RWPE2 (cell line): ENCODE results near the gene KLHL36.

Experiments used
- ATAC-seq: fragments of 200-7000 bp; cut with Tn5 transposase; 3 replicates; pipeline ENCODE4 v1.9.1; 2021; ENCODE audit warnings: low read depth
- DNase-seq: peaks from one replicate; pipeline ENCODE4 v3.0.0-alpha.2; 2020; ENCODE audit warnings: low spot score
- H3K27ac ChIP-seq: fragments of 450-650 bp; 2 replicates; pipeline ENCODE4 v1.5.1; 2017; ENCODE audit warnings: mild to moderate bottlenecking; ENCODE audit not compliant: poor library complexity, severe bottlenecking
- H3K27me3 ChIP-seq: fragments of 250-450 bp; sonication (Bioruptor Pico); 2 replicates; pipeline ENCODE4 v1.5.1; 2021; ENCODE audit warnings: mild to moderate bottlenecking, moderate library complexity; ENCODE audit not compliant: insufficient read depth, poor library complexity, severe bottlenecking
- H3K36me3 ChIP-seq: fragments of 250-450 bp; sonication (Bioruptor Pico); 2 replicates; pipeline ENCODE4 v1.5.1; 2020; ENCODE audit warnings: low read depth, mild to moderate bottlenecking, moderate library complexity
- H3K4me1 ChIP-seq: fragments of 250-450 bp; sonication (Bioruptor Pico); 2 replicates; pipeline ENCODE4 v1.5.1; 2021; ENCODE audit warnings: mild to moderate bottlenecking, moderate library complexity; ENCODE audit not compliant: insufficient read depth, poor library complexity, severe bottlenecking
- H3K4me3 ChIP-seq: fragments of 250-450 bp; sonication (Bioruptor Pico); 2 replicates; pipeline ENCODE4 v1.5.1; 2021; ENCODE audit warnings: mild to moderate bottlenecking, moderate library complexity; ENCODE audit not compliant: severe bottlenecking
- H3K9me3 ChIP-seq: fragments of 250-450 bp; sonication (Bioruptor Pico); 2 replicates; pipeline ENCODE4 v1.5.1; 2021; ENCODE audit warnings: mild to moderate bottlenecking, moderate library complexity; ENCODE audit not compliant: severe bottlenecking
- TF ChIP-seq, protein P1 (sequence below): fragments of 450-650 bp; IDR thresholded peaks from one replicate; pipeline ENCODE4 v1.5.1; 2017; ENCODE audit warnings: mild to moderate bottlenecking, moderate library complexity; ENCODE audit not compliant: poor library complexity, severe bottlenecking

KLHL36 gene

DNA sequence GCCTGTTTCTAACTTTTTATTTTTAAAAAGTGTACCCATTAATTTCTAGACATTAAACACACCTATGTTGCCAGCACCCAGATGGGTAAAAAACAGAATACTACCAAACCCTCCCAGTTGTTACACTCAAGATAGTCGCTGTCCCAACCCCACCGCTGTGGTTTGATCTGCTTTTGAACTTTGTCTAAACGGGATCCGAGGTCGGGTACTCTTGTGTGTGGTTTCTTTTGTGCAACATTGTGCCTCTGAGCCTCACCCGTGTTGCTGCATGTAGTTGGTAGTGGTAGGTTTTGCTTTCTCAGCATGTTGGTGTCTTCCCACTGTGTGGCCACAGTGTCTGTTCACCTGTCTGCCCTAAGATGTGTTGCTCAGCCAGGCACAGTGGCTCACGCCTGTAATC lies 4.3 kb downstream of the KLHL36 start:
- no peak for DNase-seq
- no peaks in the 10 kb centered on the region for H3K27me3 ChIP-seq
- peaks cover 63% of the 10 kb centered on the region for H3K36me3 ChIP-seq
- H3K4me3 ChIP-seq: no peak overlapping the region
- ATAC-seq: no peak
- no peak overlapping the region for H3K27ac ChIP-seq
- TF ChIP-seq, protein P1, sequence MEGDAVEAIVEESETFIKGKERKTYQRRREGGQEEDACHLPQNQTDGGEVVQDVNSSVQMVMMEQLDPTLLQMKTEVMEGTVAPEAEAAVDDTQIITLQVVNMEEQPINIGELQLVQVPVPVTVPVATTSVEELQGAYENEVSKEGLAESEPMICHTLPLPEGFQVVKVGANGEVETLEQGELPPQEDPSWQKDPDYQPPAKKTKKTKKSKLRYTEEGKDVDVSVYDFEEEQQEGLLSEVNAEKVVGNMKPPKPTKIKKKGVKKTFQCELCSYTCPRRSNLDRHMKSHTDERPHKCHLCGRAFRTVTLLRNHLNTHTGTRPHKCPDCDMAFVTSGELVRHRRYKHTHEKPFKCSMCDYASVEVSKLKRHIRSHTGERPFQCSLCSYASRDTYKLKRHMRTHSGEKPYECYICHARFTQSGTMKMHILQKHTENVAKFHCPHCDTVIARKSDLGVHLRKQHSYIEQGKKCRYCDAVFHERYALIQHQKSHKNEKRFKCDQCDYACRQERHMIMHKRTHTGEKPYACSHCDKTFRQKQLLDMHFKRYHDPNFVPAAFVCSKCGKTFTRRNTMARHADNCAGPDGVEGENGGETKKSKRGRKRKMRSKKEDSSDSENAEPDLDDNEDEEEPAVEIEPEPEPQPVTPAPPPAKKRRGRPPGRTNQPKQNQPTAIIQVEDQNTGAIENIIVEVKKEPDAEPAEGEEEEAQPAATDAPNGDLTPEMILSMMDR: no peak
- H3K9me3 ChIP-seq: no peaks in the 10 kb centered on the region
- H3K4me1 ChIP-seq: no peaks in the 10 kb centered on the region

DNA sequence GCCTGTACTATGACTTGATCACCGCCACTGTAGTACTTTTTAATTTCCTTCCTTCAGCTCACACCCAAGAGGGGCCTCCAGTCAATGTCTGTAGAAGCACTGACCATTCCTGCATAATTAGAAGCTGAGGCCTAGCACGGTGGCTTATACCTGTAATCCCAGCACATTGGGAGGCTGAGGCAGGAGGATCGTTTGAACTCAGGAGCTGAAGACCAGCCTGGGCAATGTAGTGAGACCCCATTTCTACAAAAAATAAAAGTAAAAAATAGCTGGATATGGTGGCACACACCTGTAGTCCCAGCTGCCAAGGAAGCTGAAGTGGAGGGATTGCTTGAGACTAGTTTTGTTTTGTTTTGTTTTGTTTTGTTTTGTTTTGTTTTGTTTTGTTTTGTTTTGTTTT lies 5.9 kb downstream of the KLHL36 start:
- ATAC-seq (no peak), DNase-seq (no peak)
- Histone ChIP-seq H3K4me3 (no peak overlapping the region), H3K4me1 (no peaks in the 10 kb centered on the region), H3K27me3 (no peaks in the 10 kb centered on the region), H3K9me3 (no peaks in the 10 kb centered on the region), H3K27ac (no peak overlapping the region), H3K36me3 (peaks cover 80% of the 10 kb centered on the region)
- TF ChIP-seq, protein P1: no peak

DNA sequence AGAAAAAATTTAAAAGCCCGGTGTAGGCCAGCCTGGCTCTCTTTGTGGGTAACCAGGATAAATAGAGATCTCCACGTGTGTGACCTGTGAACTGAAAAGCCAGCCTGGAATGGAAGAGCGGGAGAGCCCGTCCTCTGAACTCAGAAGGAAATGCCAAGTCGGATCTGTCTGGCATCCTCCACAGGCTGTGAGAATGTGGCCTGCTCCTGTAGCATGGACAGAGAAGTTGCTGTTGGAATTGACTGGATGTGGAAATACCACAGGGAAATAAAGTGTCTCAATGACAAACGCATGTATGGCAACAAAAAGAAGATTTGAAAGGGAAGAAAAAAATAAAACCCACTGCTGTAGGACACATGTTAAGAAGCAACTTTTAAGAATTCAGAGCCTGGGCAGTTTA lies 6.7 kb downstream of the KLHL36 start:
- Histone ChIP-seq H3K9me3 (no peaks in the 10 kb centered on the region), H3K27ac (no peak overlapping the region), H3K4me3 (no peak overlapping the region), H3K4me1 (no peaks in the 10 kb centered on the region), H3K27me3 (no peaks in the 10 kb centered on the region), H3K36me3 (peaks cover 87% of the 10 kb centered on the region)
- DNase-seq (no peak), ATAC-seq (no peak)
- TF ChIP-seq, protein P1: no peak

DNA sequence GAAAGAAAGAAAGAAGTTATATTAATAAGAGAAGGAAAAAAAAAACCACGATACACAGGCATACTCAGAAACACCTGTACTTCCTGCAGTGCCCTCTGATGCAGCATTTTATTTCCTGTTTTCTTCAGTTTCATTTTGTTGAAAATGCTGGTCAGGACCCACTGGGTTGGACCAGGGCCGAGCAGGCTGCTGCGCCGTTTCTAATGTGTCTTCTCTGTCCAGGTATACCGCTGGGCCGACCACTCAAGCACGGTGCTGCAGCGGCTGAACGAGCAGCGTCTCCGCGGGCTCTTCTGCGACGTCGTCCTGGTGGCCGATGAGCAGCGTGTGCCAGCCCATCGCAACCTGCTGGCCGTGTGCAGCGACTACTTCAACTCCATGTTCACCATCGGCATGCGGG lies 8.3 kb downstream of the KLHL36 start:
- TF ChIP-seq, protein P1: no peak
- Histone ChIP-seq H3K27me3 (no peaks in the 10 kb centered on the region), H3K27ac (no peak overlapping the region), H3K9me3 (no peaks in the 10 kb centered on the region), H3K4me3 (no peak overlapping the region), H3K4me1 (no peaks in the 10 kb centered on the region), H3K36me3 (peaks cover 90% of the 10 kb centered on the region)
- DNase-seq (no peak), ATAC-seq (no peak)

DNA sequence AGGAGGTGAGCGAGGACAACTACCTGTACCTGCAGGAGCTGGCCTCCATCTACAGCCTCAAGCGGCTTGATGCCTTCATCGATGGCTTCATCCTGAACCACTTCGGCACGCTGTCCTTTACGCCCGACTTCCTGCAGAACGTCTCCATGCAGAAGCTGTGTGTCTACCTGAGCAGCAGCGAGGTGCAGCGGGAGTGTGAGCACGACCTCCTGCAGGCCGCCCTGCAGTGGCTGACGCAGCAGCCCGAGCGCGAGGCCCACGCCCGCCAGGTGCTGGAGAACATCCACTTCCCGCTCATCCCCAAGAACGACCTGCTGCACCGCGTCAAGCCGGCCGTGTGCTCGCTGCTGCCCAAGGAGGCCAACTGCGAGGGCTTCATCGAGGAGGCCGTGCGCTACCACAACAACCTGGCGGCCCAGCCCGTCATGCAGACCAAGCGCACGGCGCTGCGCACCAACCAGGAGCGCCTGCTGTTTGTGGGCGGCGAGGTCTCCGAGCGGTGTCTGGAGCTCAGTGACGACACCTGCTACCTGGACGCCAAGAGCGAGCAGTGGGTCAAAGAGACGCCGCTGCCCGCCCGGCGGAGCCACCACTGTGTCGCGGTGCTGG lies 9.0 kb downstream of the KLHL36 start:
- no peak overlapping the region for H3K4me3 ChIP-seq
- H3K36me3 ChIP-seq: peaks cover 90% of the 10 kb centered on the region
- TF ChIP-seq, protein P1: no peak
- DNase-seq: no peak
- no peak for ATAC-seq
- no peaks in the 10 kb centered on the region for H3K27me3 ChIP-seq
- H3K9me3 ChIP-seq: no peaks in the 10 kb centered on the region
- H3K4me1 ChIP-seq: no peaks in the 10 kb centered on the region
- no peak overlapping the region for H3K27ac ChIP-seq
